HG02840 (cell line): ENCODE results near the gene LTBR.

Experiments used
- ATAC-seq: cut with Tn5 transposase; IDR thresholded peaks from one replicate; pipeline ENCODE4 v1.9.1; 2021; ENCODE audit warnings: mild to moderate bottlenecking, moderate library complexity, moderate number of reproducible peaks; ENCODE audit not compliant: unreplicated experiment, low FRiP score

The LTBR gene

DNA sequence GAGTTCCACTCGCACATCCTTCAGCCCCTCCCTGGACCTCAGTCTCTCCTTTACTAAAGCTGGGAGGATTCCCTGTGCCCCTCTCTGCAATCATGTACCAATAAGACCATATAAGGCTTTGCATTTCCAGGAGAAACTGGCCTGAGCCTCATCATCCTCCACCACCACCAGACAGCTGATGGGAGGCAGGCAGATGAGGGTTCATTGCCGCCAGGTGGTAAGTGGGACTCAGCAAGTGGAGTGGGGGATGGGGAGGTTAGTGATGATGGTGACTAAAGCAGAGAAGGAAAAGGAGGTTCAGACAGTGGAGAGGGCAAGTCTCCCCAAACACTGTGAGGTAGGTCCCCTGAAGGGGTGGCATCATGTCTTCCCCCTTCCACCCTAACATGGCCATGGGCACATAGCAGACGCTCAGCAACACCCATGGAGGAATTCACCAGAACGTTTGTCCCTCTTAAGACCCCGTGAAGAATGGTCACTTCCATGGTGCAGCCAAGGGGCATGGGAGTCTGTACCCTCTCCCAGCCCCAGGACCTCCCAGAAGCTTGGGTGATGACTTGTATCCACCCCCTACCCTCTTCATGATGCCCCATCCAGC, 37.6 kb upstream of the LTBR start:
- ATAC-seq: no peak

- ATAC-seq: no peak
These were observed 37.0 kb upstream of the LTBR start for GRCh38 chr12:6346942-6347341.

DNA sequence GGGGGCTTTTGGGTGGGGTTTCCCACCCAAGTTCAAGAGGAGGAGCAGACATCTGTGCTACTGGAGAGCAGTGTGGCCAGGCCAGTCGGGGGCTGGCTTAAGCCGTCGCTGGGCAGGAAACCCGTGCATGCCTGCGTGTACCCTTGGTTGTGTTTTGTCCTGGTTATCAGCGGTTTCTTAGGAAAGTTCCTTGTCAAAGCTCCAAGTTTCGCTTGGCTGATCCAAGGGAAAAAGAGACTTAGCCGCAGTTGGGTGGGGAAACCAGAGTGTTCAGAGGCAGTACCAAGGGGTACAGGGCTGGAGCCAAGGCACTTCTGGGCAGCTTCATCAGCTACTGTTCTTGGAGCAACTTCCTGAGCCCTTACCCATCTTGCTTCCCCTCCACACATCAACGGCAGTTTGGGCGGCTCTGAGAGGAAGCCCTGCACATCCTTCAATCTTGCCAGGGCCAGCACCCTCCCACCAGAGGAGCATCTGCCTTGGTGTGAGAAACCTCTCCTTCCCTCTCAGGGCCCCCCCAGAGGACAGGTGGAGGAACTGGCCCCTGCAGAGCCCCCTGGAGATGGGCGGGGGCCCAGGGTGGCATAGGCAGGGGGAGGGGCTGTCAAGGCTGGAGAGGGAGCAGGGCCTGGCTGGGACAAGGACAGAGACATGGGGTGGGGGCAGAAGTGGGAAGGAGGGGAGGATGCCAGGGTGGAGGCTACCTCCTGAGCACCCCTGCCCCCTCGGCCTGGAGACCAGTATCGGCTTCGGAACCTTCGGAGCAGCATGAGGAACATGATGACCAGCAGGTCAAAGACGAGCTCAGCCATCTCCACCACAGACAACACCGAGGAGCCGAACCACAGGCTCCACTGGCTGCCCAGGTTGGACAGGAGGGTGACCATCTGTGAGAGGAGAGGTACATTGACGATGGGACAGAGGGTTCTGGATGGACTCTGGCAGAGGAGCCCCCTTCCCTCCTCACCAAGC, 36.3 kb upstream of the LTBR start:
- no peak for ATAC-seq

DNA sequence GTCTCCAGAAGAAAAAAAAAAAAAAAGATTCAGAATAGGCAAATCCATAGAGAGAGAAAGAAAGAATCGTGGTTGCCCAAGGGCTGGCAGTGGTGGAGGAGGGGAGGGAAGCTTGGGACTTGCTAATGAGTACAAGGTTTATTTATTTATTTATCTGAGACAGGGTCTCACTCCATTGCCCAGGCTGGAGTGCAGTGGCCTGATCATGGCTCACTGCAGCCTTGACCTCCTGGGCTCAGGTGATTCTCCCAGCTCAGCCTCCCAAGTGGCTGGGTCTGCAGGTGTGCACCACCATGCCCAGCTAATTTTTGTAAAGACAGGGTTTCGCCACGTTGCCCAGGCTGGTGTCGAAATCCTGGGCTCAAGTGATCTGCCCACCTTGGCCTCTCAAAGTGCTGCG, 32.3 kb upstream of the LTBR start:
- no peak for ATAC-seq

DNA sequence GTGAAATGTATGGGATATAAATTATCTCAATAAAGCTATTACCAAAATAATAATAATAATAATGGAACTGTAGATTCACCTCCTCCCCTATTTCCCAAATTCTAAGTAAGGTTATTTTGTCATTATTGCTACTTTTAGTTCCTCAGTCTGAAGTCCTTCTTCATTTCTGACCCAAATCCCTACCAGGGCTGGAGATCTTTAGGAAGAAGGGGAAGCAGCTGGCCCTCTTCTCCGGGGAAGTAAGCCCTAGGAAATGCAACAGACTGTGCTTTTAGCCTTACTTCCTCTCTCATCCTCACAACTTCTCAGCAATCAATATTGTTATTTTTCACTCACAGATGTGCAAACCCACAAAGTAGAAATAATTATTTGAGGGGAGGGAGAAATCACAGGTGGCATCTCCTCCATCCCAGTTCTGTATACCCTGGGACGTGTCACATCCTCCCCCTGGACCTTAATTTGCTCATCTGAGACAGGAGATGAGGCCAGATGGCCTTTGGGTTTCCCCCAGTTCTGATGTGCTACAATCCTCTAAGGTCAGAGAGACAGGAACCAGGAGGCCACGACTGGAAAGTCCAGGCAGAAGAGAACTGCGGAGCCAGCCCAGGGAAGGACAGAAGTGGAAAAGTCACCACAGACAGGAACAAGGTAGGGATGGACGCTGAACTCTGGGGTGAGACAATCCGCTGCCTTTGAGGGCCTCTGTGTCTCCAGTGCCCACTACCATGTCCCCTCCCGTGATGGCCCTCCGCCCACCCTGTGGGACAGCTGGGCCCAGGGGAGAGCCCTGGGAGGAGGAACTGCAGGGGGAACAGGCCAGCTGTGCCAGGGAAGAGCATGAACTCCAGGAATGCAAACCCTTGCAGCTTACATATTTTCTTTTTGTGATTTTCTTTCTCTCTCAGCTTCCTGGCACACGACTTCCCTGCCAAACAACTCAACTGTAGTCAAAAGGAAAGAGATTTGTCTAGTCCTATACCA, 31.5 kb upstream of the LTBR start:
- no peak for ATAC-seq

DNA sequence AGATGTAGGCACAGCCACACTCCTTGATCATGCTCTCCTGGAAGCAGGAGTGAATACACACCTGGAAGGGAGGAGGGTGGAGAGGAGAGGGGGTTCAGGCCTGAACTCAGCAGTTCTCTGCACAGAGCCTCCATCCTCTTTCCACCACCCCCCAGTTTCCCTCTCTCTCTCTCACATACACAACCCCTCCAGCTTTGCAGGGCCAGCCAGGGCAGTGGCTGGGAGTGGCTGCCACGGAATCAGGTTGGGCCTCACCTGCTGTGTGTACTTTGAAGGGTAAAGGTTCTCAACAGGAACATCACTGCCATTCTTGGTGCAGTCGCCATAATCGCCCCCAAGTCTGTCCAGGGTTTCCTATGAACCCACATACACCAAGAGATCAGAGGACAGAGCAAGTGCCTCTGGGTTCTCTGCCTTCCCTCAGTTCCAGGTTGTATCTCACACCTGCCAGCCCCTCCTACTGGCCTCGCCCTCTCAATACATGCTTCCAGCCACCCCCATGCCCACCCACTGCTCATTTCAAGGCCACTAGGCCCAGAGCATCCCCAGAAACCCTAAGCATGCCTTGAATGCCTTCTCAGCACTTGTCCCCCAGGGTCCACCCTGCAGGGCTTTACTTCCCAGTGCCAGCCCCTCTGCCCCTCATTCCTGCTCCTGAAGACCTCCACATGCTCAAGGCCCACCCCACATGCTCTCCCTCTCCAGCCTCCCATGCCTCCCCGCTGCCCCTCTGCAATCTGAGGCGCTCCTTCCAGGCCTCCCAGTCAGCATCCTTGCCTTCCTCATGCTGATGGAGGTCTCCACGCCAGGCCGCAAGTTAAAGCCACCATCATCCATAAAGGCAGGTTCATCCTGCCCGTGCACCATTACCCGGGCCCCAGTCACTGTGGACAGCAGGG, 29.2 kb upstream of the LTBR start:
- no peak for ATAC-seq

DNA sequence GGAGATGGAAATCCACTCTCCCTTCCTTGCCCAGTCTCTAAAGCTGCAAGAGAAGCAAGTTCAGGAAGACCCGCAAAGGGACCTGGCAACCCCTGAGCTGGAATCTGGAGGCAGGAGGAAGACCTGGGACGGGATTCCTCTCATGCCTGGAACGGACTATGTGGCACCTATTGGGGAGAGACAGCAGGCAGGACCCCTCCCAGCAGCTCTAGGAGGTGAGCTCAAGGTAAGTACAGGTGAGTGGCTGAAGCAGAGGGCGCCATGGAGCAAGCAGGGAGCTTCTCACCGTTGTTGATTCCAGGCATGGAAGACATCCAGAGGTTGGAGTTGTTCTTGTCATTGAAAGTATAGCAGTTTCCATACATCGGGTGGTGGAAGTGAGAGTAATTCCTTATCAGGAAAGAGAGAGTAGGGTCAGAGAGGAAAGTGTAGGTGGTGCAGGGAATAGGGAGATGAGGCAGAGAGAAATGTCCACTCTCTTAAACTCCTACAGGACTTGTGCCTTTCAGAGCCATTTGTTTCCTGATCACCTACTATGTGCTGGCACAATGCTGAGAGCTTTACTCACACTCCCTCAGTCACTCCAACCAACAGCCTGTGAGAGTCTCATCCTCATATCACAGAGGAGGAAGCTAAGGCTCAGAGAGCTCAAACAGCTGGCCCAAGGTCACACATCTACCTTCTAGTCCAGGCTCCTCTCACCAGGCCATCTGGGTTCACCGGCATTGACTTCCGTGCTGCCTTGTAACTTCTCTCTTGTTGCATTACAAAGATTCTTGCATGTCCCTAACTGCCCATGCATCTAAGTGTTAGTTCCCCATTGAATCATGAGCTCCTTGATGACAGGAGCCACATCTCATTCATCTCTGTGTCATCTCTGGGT, 28.2 kb upstream of the LTBR start:
- no peak for ATAC-seq

DNA sequence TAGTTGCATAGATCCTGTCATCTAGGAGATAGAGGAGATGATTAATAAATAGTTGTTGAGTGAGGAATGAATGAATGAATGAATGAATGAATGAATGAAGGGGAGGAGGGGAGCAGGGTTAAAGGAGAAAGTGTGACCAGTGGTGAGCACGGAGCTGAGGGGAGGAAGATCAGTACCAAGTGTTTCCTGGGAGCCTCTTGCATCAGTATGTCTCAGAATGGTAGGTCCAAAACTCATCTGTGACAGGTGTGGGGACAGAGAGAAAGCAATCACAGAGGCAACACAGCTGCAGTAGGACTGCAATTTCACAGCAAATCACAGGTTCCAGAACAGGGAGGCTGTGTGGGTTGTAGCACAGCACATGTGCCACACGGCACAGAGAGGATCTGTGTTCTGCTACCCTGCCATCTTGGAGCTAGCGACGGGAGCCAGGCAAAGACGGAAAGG, 27.6 kb upstream of the LTBR start:
- no peak for ATAC-seq

- ATAC-seq: no peak
These were observed 25.1 kb upstream of the LTBR start for GRCh38 chr12:6358881-6359280.

- ATAC-seq: no peak
These were observed 23.8 kb upstream of the LTBR start for GRCh38 chr12:6360080-6360571.

- ATAC-seq: no peak
These were observed 23.1 kb upstream of the LTBR start for GRCh38 chr12:6360578-6361490.

DNA sequence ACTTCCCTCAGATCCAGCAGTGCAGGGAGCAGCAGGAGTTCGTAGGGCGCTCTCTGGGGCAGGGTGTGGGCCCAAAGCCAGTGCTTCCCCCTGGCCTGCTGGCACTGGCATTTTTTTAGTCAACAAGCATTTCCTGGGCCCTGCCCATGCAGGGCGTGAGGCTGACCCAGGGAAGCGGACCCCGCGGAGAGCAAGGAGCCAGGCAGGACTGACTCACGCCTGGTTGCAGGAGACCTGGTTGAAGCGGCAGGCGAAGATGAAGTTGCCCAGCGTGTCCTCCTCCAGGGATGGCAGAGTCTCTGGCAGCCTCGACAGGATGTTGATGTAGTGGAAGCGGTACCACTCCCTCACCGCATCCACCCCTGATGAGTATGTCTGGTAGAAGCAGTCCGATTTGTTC, 22.1 kb upstream of the LTBR start:
- ATAC-seq: no peak

- no peak for ATAC-seq
These were observed 21.6 kb upstream of the LTBR start for GRCh38 chr12:6362403-6362802.

DNA sequence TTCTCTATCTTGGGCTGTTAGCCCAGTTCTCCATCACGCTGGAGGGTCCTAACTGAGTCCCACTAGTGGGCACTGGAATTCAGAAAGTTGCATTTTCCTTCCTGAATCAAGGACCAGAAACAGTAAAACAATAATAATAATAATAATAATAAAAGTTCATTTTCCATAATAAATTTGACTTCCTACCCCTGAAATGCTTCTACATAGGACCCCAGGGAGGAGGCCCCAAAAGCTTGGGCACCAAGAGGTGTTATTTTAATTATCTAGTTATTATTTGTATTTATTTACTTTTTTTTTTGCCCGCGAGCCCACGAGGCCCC, 21.0 kb upstream of the LTBR start:
- no peak for ATAC-seq

DNA sequence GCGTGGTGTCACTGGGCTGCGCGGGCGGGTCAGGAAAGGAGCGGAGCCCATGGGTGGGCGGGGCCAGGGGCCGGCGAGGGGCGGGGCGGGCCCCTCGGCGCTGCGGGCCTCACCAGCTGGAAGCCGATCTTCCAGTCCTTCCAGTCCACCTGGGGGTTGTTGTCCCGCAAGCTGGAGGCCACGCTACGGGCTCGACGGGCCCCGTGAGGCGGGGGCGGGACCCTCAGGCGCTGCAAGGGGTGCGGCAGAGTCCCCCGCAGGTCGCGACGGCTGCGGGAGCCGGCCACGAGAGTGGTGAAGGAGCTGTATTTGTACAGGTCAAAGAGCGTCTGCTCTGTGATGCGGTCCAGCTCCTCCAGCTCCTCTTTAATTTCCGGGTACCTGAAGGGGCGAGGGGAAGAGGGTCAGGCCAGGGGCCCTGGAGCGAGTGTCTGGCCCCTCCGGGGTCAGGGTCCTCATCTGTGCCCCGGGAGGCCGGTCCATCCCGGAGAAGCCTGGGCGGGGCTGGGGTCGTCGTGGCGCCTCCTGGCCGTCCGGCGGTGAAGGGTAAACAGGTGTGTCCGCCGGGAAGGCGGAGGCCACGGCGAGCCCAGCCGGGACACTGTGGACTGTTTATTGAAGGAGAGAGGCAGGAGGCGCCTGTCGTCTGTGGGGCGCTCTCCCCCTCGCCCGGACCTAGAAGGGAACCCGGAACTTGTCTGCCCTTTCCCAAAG, 20.5 kb upstream of the LTBR start:
- no peak for ATAC-seq

DNA sequence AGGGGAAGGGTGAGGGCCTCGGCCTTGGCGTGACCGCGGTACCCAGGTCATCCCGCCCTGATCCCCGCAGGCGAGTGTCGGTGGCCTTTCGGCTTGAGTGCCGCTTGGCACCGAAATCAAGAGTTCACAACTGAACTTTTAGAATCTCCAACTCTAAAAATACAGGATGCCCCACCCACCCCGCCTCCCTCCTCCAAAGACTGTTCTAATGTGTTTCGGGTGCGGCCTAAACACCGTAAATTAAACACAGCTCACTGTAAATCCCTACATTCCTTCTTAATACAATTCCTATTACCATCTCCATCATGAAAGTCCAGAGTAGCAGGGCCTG, 20.0 kb upstream of the LTBR start:
- ATAC-seq: no peak
